GM12878 (cell line): ENCODE data around the gene SLC2A1. TPM values are rescaled to one million over a fixed set of nuclear protein-coding genes. Genes with fewer than 3 reads are reported as not detected.

Source experiments
- ATF3 ChIP-seq: IDR thresholded peaks from 2 replicates; pipeline ENCODE4 v1.6.1; 2011; ENCODE audit warnings: low read depth, mild to moderate bottlenecking, low read length, moderate library complexity, borderline replicate concordance; ENCODE audit errors: extremely low read depth
- HDGF ChIP-seq: fragments of 450-650 bp; IDR thresholded peaks from 2 replicates; pipeline ENCODE4 v1.6.1; 2016; ENCODE audit warnings: antibody characterized with exemption
- IKZF1 ChIP-seq: fragments of 450-650 bp; conservative IDR thresholded peaks from 2 replicates; pipeline ENCODE4 v1.6.1; 2017; ENCODE audit warnings: antibody characterized with exemption, mild to moderate bottlenecking
- PKNOX1 ChIP-seq: fragments of 450-650 bp; IDR thresholded peaks from 2 replicates; pipeline ENCODE4 v1.6.1; 2016; ENCODE audit warnings: mild to moderate bottlenecking
- SUPT20H ChIP-seq: IDR thresholded peaks from 2 replicates; pipeline ENCODE4 v1.6.1; 2011; ENCODE audit warnings: low read depth, mild to moderate bottlenecking, low read length, moderate library complexity, borderline replicate concordance; ENCODE audit not compliant: control insufficient read depth
- polyA plus RNA-seq, 11 experiments: library from polyadenylated mRNA; depleted of rRNA in 4 of 11; unstranded in 6 of 11; stranded (reverse) in 5 of 11; fragments of >200 nt; fragmentation: Nextera tagmentation in 4 of 11; fragmentation: Illumina TruSeq in 1 of 11; extraction: Ambion mirVana in 4 of 11; extraction: Trizol in 1 of 11; gene quantifications; 1 replicate in 1 of 11; 2 replicates in 10 of 11; pipeline versions ENCODE4 v1.2.1 to v1.2.3, GENCODE V29; 2011 to 2016; ENCODE audit warnings: inconsistent platforms in 2 of 11, missing spikeins in 2 of 11, low read depth in 1 of 11
- total RNA-seq, 4 experiments: library from RNA; depleted of rRNA in 3 of 4; stranded (reverse); fragments of >200 nt in 3 of 4; fragmentation: Illumina TruSeq in 1 of 4; extraction: Trizol in 1 of 4; gene quantifications; 2 replicates each; pipeline versions ENCODE4 v1.2.1 to v1.2.3, GENCODE V29; 2013 to 2021
- TF ChIP-seq, protein P1 (sequence below): fragments of 450-650 bp; IDR thresholded peaks from 2 replicates; pipeline ENCODE4 v1.6.1; 2017; ENCODE audit warnings: mild to moderate bottlenecking
- TF ChIP-seq, protein P2 (sequence below): IDR thresholded peaks from 2 replicates; pipeline ENCODE4 v1.6.1; 2011; ENCODE audit warnings: low read depth, low read length, improper control_type of control experiment, borderline replicate concordance

SLC2A1 gene
- total and polyA plus RNA-seq, 10 of the 15 experiments (the other 5 are each of a cell fraction or from before 2014, with no cell fraction given), result 5.7 to 66.0 (median 44.2) TPM

DNA sequence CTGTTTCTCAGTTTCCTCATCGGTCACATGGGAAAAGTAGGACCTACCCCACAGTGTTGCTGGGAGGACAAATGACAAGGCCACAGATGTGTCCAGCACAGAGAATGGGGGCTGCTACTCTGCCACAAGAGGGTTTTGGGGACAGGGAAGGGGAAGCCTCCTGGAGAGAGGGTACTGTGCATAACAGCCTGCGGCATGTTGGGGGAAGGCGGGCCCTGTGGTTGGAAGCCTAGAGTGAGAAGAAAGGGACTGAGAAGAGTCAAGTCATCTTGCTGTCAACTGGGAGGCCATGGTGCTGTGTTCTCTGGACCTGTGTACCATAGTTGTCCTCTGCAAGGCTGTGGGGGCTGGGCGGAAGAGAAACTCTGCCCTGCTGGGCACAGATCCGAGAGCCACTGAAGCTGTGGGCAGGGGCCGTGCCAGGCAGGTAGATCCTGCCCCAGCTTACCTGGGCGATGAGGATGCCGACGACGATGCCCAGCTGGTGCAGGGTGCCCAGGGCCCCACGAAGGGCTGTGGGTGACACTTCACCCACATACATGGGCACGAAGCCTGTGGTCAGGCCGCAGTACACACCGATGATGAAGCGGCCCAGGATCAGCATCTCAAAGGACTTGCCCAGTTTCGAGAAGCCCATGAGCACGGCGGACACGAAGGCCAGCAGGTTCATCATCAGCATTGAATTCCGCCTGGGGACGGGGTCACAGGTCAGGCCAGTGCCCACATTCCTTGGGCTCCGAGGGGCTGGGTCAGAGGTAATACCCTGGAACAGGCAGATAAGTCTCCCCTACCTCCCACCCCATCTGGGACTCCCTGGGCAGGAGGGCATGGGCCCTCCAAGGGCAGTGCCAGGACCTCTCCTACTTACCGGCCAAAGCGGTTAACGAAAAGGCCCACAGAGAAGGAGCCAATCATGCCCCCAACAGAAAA is 28.2 kb downstream of the SLC2A1 start (continued):
- TF ChIP-seq IKZF1, result no peak
- no peak for TF ChIP-seq ATF3
- TF ChIP-seq, protein P1, sequence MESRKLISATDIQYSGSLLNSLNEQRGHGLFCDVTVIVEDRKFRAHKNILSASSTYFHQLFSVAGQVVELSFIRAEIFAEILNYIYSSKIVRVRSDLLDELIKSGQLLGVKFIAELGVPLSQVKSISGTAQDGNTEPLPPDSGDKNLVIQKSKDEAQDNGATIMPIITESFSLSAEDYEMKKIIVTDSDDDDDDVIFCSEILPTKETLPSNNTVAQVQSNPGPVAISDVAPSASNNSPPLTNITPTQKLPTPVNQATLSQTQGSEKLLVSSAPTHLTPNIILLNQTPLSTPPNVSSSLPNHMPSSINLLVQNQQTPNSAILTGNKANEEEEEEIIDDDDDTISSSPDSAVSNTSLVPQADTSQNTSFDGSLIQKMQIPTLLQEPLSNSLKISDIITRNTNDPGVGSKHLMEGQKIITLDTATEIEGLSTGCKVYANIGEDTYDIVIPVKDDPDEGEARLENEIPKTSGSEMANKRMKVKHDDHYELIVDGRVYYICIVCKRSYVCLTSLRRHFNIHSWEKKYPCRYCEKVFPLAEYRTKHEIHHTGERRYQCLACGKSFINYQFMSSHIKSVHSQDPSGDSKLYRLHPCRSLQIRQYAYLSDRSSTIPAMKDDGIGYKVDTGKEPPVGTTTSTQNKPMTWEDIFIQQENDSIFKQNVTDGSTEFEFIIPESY, result no peak
- TF ChIP-seq HDGF, result no peak
- no peak for TF ChIP-seq SUPT20H
- no peak for TF ChIP-seq PKNOX1
- TF ChIP-seq, protein P2, sequence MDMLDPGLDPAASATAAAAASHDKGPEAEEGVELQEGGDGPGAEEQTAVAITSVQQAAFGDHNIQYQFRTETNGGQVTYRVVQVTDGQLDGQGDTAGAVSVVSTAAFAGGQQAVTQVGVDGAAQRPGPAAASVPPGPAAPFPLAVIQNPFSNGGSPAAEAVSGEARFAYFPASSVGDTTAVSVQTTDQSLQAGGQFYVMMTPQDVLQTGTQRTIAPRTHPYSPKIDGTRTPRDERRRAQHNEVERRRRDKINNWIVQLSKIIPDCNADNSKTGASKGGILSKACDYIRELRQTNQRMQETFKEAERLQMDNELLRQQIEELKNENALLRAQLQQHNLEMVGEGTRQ, result no peak
